ENCODE data around the gene CDK17. TPM values are rescaled to one million over a fixed set of nuclear protein-coding genes. Genes with fewer than 3 reads are reported as not detected.

The CDK17 gene
- total RNA-seq, 2 donors from 2014 or later, result 13.2 to 23.4 TPM

DNA sequence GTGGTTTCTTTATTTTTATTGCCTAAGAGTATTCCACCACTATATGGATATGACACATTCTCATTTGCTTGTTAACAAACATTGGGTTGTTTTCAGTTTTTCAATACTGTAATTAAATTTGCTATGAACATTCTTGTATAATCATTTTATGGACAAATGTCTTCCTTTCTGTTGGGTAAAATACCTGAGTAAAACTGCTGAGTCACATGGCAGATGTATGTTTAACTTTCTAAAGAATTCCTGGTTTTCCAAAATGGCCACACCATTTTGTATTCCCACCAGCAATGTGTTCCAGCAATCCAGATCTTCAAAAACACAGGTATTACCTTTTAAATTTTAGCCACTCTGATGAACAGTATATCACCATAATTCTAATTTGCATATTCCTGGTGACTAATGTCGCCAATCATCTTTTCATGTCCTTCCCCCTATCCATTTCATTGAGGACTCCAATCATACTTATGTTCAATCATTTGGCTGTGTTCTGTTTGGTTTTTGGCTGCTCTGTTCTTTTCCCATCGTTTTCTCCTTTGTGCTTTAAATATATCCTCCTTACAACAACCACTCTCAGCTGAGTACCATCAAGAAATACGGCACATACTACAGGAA, 36.0 kb downstream of the CDK17 start:
- Histone ChIP-seq H3K36me3 (no peaks in the 10 kb centered on the region), H3K9ac (ENCODE audit: low read depth in 2 of 2, low read length in 2 of 2) (no peak overlapping the region), H3K4me3 (no peak overlapping the region), H3K27me3 (no peaks in the 10 kb centered on the region), H3K9me3 (no peaks in the 10 kb centered on the region), H3K4me1 (no peaks in the 10 kb centered on the region), H3K27ac (no peak overlapping the region)
- intact Hi-C loops (cut with DNase I), result no loop called here
- TF ChIP-seq, protein P1, sequence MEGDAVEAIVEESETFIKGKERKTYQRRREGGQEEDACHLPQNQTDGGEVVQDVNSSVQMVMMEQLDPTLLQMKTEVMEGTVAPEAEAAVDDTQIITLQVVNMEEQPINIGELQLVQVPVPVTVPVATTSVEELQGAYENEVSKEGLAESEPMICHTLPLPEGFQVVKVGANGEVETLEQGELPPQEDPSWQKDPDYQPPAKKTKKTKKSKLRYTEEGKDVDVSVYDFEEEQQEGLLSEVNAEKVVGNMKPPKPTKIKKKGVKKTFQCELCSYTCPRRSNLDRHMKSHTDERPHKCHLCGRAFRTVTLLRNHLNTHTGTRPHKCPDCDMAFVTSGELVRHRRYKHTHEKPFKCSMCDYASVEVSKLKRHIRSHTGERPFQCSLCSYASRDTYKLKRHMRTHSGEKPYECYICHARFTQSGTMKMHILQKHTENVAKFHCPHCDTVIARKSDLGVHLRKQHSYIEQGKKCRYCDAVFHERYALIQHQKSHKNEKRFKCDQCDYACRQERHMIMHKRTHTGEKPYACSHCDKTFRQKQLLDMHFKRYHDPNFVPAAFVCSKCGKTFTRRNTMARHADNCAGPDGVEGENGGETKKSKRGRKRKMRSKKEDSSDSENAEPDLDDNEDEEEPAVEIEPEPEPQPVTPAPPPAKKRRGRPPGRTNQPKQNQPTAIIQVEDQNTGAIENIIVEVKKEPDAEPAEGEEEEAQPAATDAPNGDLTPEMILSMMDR (IDR thresholded peaks at IDR 0.05), result no peak
- no peak for DNase-seq

DNA sequence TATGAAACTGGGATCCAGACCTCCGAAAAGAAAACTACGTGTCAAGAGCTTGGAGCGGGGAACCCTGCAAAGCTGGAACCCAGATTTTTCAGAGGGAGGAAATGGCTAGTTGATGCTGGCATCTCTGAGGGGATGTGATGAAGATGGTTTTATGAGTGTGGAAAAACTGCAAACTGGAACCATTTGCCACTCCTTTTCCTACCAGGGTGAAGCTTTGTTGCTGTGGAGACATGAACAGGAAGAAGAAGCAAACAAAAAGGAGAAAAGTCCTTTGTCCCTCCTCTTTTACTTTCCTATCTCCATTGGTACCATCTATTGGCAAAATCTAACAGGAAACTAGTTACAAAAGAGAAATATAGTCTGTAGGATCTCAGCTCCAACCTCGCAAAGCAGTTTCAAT, 39.2 kb downstream of the CDK17 start:
- no peak for DNase-seq
- TF ChIP-seq, protein P1 (IDR thresholded peaks at IDR 0.05), result no peak
- no peak overlapping the region for H3K9ac ChIP-seq (ENCODE audit: low read depth in 2 of 2, low read length in 2 of 2)
- H3K27me3 ChIP-seq, result no peaks in the 10 kb centered on the region
- no peaks in the 10 kb centered on the region for H3K36me3 ChIP-seq
- no peaks in the 10 kb centered on the region for H3K4me1 ChIP-seq
- no peak overlapping the region for H3K27ac ChIP-seq
- intact Hi-C loops (cut with DNase I), result no loop called here
- no peak overlapping the region for H3K4me3 ChIP-seq
- no peaks in the 10 kb centered on the region for H3K9me3 ChIP-seq

DNA sequence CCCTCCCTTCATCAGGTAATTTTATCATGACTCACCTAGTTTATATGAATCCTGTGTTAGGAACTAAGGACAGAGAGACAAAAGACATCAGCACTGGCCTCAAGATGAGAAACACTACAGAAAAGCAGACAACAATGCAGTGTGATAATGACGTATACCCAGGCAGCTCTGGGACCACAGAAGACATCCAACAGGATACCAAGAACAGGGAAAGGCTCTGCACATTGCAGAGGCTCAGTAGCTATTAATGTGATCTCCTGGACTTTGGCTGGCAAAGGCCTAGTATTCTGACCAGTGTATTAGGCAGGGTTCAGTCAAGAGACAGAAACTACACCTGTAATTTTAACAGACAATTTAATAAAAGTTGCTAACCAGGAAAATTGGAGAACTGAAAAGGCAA, 39.7 kb downstream of the CDK17 start:
- intact Hi-C loops (cut with DNase I), result no loop called here
- H3K27me3 ChIP-seq, result no peaks in the 10 kb centered on the region
- no peak for DNase-seq
- TF ChIP-seq, protein P1 (IDR thresholded peaks at IDR 0.05), result no peak
- no peaks in the 10 kb centered on the region for H3K9me3 ChIP-seq
- H3K9ac ChIP-seq (ENCODE audit: low read depth in 2 of 2, low read length in 2 of 2), result no peak overlapping the region
- H3K4me1 ChIP-seq, result no peaks in the 10 kb centered on the region
- no peak overlapping the region for H3K27ac ChIP-seq
- no peaks in the 10 kb centered on the region for H3K36me3 ChIP-seq
- no peak overlapping the region for H3K4me3 ChIP-seq

DNA sequence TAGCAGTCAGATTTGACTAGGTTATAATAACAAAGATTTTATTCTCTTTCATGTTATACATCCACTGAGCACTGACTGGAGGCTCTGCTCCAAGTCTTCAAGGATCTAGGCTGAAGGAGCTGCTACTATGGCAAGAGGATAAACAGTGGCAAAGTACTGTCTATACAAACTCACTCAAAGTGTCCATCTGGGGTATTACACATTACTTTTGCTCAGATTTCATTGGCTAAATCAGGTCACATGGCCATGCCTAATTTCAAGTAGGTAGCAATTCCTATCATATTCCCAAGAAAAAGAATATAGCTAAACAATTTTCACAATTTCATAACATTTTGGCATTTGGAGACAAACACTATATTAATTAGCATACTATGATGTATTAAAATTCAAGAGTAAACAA, 40.9 kb downstream of the CDK17 start:
- DNase-seq, result no peak
- Histone ChIP-seq H3K4me1 (no peaks in the 10 kb centered on the region), H3K27me3 (no peaks in the 10 kb centered on the region), H3K9me3 (no peaks in the 10 kb centered on the region), H3K36me3 (no peaks in the 10 kb centered on the region), H3K27ac (no peak overlapping the region), H3K4me3 (no peak overlapping the region), H3K9ac (ENCODE audit: low read depth in 2 of 2, low read length in 2 of 2) (no peak overlapping the region)
- intact Hi-C loops (cut with DNase I), result no loop called here
- TF ChIP-seq, protein P1 (IDR thresholded peaks at IDR 0.05), result no peak

DNA sequence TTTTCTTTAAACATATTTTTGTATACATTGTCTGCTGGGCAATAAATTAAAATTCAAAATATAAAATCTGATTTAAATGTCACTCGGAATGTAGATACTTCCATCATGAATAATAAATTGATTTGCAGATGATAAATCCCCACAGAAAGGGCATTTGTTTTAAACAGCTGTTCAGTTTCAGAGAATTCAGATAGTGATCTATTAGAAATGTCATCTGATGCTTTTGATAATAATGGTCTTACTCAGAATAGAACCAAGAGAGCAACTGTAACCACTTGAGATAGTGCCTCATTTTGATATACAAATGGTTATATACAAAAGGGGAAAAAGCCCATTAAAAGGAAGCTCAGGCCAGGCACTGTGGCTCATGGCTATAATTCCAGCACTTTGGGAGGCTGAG, 43.4 kb downstream of the CDK17 start:
- TF ChIP-seq, protein P1 (IDR thresholded peaks at IDR 0.05), result no peak
- intact Hi-C loops (cut with DNase I), result no loop called here
- Histone ChIP-seq H3K4me3 (no peak overlapping the region), H3K27ac (no peak overlapping the region), H3K27me3 (no peaks in the 10 kb centered on the region), H3K36me3 (no peaks in the 10 kb centered on the region), H3K9me3 (no peaks in the 10 kb centered on the region), H3K4me1 (no peaks in the 10 kb centered on the region), H3K9ac (ENCODE audit: low read depth in 2 of 2, low read length in 2 of 2) (no peak overlapping the region)
- DNase-seq, result no peak

Data from colonic mucosa (tissue), 4 donors.